ENCODE measurements around the gene TSPAN14.

The TSPAN14 gene

DNA sequence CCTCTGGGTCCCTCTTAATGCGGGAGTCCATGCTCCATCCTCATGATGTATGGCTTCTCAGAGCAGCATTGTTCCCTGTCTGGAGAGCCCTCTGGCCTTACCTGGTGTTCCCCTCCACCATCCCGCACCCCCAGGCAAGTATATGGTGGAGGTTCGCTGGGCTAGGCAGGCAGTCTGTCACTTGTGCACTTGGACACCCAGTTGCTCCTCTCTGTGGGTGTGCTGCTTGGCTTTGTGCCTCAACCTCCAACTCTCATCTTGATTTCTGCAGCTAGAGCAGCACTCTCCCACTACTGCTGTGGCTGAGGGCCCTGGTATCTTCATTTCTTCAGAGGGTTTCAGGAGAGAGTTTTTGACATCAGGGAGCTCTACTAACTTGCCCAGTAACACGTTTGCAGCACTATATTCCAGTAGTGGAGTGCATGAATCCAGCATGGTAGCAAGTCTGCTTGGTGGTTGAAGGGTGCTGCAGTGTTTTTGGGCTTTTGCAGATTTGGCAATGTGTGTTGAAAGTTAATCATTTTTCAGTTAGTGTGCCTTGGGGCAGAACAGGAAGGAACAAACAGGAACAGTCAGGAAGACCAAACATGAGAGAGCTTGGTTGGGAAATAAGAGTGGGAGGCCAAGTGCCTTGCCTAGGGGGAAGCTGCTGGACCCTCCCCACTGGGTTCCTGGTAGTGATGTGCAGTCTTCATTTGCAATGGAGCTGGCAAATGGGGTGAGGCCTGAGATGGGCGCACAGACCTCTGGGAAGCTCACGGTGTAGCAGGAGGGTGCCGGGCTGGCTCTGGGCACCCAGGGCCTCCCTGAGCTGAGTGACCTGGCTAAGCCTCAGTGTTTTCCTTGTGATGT lies 37.4 kb downstream of the TSPAN14 start:
- DNase-seq, result no peak

DNA sequence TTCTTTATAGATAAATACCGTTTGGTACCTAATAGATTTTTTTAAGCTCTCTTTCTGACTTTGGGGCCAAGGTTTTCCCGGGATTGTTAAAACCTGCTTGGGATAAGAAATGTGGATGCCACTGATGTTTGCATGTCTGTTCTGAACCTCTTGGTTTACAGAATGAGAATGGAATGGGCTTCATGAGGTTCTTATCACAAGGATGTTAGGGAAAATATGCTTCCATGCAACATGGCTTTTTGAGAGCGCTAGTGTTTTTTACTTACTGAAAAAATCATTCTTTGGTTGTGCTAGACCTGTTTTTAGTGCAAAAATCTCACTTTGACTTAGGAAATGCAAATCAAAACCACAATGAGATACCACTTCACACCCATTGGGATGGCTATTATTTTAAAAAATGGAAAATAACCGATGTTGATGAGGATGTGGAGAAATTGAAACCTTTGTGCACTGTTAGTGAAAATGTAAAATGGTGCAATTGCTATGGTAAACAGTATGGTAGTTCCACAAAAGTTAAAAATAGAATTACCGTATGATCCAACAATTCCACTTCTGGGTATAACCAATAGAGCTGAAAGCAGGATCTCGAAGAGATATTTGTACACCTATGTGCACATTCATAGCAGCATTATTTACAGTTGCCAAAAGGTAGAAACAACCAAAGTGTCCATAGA lies 38.9 kb downstream of the TSPAN14 start:
- no peak for DNase-seq

DNA sequence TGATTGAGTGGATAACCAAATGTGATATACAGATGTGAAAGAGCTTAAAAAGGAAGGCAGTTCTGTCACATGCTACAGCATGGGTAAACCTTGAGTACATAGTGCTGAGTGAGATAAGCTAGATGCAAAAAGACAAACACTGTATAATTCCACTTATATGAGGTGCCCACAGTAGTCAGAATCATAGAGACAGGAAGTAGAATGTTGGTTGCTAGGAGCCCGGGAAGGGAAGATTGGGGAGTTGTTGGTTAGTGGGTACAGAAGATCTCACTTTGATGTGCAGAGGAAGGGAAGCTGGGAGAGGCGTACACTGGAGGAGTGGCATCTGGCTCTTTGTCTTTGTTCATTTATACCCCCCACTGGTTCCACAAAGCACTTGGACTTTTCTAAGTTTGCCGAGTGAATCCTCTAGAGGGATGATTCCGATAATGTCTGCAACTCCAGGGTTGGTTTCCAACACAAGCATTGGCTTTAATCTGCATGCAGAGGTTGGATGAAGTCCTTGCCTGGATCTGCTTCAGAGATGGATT lies 39.5 kb downstream of the TSPAN14 start:
- peak in 2 of 5 experiments; percentile 39 to 75 for DNase-seq

DNA sequence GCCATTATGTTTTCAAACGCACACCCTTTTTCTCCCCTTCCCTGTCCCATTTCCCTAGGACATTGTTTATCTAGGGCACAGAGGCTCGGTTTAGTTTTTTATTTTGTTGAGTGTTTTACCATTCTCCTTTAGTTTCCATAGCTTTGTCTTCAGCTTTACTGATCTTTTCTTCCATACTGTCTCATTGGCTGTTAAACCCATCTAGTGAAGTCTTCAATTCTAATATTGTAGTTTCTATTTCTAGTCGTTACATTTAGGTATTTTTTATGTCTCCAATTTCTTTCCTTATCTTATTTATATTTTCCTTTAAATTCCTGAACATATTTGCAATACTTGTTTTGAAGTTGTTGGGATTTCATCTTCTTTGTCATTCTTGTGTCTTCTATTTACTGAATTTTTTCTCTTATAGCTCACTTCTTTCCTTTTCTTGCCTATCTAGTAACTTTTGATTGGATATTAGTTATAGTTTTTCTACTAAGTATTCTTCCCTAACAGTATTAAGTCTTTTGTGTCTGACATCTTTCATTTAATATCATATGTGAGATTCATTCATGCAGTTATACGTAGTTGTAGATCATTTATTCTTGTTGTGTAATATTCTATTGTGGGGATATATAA lies 42.6 kb downstream of the TSPAN14 start:
- no peak for DNase-seq

DNA sequence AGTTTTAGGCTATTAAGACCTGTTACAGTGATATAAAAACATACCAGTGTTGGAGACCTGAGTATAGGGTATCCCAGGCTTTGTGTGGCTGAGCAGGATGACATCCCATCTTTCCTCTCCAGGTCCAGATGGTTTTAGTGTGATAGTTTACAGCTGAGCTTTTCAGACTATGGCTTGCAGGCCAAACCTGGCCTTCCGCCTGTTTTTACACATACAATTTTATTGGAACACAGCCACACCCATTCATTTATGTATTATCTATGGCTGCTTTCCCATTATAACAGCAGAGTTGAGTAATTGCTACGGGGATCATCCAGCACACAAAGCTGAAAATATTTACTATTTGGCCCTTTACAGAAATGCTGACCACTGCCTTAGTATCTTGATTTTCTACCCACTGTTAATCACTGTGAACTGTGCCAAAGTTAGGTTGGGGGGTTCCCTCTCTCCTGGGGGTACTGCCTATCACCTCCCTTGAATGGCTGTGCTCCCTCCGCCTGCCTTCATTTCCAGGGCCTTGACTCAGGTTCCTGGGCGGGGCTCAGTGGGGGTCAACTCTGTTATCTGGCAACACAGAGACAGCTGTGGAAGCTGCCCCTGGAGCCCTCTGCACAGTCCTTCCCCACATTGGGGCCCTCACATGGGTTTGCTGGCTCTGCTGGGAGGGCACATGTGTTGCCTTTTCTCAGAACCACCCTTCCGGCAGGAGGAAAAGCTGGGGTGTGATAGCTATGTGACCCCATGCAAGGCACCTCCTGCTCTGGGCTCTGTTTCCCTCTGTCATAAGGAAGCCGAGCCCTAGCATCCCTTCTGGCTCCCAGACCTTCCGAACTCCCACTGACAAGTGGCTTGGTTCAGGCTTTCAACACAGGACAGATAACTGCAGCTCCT lies 43.3 kb downstream of the TSPAN14 start:
- DNase-seq, result peak in 1 of 5 experiments; percentile 31

DNA sequence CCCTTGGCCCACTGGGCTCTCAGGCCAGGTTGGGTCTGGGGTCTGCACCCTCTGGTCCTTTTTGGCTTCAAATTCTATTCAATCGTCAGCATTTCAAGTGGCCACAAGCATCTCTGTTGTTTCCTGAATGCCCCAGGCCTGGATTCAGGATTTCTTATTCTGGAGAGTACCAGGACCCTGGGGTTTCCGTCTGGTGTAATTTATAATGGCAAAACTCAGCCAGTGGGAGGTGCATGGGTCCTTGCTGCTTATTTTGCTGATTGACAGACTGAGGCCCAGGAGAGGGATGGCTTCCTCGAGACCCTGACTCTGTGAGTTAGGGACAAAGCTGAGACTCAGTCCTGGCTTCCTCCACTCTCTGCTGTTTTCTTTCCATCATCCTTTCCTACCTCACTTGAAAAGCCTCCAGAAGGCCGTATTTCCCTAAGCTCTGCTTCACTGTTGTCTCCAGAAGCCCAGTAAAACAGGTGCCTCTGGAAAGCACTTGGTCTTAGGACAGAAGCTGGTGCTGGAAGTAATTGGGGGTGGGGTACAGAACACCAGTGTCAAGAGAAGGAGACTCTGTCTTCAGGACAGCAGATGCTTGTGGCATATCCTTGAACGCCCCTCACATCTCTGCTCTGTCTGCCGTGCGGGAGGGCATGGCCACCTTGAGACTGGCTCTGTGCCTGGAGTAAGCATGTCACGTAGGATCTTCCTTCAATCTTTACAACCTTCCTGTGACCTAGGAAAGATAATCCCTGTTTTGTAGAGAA lies 44.1 kb downstream of the TSPAN14 start:
- no peak for DNase-seq

DNA sequence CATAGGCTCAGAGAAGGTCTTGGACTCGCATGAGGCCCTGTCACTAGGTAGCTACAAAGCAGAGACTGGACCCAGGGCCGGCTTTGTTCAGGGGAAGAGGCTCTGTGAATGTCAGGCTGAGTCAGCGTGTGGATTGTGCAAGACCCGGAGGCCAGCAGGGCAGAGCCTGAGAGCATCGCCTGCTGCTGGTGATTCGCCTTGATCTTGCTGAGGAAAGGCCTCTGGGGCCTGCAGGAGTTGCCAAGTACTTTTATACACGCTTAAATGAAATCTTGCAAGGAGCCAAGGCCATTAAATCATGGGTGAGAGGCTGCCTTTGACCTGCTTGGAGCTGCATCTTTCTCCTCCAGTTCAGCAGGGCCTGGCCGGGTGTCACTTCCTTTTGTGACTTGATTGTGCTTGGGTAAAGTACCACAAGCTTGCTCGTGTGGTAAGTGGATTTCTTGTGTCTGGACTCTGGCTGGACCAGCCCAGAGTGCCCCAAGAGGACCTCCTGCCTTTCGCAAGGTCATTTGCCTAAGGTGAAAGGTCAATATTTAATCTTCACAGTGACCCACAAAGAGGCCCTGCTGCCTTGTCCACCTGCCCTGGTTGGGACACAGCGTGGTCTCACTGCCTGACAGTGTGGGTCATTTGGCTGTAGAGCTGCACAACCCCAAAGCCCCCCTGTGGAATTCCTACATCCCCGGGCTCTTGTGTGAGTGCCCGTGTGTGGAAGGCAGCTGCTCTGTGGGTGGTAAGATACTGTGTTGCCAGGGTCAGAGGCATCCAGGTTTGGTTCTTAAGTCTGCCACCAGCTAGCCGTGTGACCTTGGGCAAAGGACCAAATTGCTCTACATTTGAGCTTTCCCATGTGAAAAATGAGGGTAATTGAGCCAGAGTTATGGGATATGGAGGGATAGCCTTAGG lies 45.0 kb downstream of the TSPAN14 start:
- peak in 2 of 5 experiments; percentile 35 to 67 for DNase-seq

DNA sequence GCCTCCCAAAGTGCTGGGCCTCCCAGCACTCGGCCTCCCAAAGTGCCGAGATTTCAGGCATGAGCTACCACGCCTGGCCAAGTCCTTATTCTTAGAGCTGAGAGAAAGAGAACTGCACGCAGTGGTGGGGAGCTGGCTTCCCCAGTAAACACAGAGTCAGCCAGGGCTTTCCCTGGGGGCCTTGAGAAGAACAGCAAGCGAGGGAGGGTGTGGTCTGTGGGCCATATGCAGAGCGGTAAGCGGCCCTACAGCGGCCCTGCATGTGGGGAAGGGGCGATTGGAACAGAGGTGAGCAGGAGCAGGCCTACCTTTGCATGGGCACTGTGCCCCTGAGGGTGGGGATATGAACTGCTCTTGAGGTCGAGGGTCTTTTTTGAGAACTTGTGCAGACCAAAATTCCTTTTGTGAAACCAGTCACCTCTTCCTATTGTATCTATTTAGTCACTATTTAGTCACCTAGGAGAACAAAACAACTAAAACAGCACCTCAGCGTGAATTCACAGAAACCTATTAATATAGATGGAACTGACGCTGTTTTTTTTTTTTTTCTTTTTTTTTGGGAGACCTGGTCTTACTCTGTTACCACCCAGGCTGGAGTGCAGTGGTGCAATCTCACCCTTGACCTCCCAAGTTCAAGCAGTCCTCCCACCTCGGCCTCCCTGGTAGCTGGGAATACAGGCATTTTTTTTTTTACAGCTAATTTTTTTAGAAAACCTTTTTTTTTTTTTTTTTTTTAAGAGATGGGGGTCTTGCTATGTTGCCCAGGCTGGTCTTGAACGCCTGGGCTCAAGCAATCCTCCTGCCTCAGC lies 46.7 kb downstream of the TSPAN14 start:
- no peak for DNase-seq

DNA sequence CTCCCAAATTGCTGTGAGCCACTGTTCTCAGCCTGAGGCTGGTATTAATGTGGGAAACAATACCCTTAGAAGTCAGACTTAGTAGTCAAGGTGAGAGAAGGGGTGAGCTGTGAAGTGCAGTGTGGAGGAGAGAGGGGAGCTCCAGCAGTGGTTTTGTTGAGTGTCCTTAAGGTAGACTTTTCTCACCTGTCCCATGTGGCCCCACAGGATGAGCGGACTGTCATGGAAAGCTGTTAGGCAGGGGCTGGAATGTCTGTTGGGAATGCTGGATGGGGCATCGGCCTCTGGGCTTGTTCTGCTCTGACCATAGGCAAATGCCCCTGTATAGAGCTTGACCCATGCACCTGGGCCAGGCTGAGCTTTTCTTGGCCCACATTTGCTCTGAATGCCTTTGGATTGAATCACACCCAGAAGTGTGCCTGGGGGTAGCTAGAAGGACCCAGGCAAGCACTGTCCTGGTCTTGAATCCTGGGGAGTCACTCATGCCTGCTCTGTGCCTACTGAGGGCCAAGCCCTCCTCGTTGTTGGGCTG lies 47.3 kb downstream of the TSPAN14 start:
- no peak for DNase-seq

DNA sequence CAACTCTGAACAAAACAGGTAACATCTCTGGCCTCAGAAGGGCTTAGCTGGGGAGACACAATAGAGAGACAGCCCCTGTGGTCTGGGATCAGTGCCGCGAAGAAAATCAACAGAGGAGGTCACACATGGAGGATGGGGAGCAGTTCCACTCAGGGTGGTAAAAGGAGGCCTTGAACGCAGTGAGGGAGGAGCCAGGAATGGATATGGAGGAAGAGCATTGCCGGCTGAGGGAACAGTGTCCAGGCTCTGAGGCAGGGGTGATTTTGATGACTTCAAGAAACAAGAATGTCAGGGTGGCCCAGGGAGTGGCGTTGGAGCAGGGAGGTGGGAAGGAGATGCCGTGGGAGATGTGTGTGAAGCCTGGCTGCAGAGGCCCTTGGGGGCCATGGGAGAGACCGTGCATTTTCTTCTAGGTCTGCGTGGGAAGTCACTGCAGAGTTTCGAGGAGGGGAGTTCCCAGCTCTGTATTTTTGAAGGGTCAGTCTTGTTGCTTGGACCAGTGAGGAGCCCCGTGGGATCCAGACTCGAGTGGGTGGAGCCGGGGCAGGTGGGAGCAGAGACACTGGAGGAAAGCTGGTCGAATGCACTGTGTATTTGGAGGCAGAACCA lies 47.9 kb downstream of the TSPAN14 start:
- DNase-seq, result no peak

DNA sequence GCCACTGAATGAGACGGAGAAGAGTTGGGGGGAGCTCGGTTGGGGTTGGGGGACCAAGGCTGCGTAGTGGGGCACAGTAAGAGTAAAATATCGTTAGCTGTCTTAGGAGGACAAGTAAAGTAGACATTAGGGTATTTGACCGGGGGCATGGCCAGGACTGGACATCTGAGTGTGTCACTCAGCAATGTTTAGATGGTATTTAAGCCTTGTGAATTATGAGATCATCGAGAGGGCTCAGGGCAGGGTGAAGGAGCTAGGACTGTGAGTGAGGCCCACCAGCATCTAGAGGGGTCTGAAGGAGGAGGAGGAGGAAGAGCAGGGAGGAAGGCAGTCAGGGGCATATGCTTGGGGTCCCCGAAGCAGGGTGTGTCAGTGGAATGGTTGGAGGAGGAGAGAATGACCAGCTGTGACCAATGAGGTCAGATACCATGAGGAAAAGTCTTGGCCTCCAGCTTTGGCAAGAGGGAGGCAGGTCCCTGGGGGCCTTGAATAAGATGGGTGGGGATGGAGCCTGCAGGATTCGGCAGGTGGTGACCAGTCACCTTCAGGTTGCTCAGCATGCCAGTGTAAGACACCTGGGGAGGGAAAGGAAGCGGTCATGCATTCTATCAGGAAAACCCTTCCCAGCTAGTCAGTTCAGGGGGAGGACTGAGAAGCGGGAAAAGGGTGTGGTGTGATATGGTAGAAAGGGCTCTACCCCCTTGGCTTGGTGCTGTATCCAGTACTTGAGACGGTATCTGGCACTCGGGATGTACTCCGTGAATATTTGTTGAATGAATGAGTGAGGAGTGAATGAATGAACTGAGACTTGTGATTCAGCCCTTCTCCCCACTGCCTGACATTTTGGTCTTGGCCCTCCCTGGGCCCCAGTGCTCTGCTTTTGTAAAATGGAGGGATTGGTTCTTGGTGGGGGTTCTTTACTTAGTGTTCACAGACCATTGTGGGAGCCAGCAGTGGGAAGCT lies 48.8 kb downstream of the TSPAN14 start:
- DNase-seq, result no peak

DNA sequence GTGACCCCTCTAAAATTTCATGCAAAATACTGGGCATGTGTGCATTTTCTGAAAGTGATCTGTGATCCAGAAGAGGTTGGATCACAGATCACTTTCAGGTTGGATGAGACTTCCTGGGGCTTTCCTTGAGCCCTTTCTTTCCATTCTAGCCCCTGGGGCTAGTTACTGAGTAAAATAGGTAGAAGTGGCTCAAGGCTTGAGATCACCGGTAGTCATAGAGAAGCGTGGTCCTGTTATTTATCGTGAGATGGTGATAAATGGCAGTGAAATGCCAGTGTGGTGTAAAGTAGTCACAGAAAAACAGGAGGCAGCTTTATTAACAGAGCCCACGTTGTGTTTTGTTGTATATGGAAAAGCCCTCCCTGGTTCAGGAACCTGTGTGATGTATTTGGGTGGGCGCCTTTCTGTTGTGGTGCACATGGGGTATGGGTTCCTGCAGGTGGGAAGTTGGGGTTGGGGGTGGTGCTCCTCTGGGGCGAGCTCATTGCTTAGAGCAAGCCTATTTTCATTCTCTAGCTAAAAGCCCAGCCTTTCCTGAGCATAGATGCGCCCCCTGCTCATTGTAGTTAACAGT lies 49.6 kb downstream of the TSPAN14 start:
- no peak for DNase-seq

DNA sequence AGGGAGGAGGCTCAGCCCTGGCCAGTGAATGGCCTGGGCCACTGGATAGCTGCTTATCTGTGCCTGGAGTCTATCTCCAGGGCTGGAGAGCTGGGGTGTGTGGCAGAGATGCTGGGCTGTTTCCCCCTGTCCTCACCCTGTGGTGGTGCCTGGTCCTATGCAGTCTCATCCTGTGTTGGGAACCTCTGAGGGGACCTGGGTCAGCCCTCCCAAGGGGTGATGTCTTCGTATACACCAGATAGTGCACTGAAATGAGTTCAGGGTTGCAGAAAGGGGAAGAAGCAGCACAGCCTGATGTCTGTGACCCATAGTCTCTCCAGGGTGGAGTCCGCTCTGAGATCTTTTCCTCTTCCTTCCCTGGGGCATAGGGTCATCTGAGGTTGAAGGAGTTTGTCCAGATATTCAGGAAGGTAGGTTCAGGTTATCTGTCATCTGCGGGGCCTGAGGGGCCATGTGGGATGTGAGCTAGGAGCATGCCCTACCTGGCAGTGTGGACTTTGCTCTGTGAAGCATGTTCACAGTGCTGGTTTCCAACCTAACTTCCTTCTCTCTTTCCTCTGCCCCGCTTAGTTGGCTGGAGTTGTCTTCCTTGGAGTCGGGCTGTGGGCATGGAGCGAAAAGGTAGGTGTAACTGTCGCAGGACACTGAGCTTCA lies 50.2 kb downstream of the TSPAN14 start:
- no peak for DNase-seq

DNA sequence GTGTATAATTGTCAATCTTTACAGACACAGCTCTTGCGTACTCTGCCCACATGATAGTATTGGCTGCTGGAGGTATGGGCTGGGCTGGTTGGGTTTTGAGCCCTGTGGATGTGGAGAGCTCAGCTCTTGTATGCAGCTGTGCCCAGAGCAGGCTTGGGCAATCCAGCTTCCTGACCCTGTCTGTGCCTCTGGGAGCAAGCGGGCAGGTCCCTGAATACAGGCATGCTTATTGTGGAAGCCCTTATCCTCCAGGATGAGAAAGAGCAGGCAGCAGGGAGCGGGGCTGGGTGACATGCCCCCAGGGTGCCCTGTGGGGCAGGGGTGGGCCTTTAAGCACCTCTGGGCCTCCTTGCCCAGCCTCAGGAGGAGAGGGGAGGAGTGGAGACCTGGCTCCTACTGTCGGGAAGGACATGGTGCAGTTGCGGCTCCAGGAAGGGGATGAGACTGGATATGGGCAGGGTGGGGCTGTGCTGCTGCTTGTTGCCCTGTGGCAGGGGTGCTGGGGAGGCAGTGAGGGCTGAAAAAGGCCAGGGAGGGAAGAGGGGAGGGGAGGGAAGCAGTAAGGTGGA lies 50.9 kb downstream of the TSPAN14 start:
- no peak for DNase-seq

DNA sequence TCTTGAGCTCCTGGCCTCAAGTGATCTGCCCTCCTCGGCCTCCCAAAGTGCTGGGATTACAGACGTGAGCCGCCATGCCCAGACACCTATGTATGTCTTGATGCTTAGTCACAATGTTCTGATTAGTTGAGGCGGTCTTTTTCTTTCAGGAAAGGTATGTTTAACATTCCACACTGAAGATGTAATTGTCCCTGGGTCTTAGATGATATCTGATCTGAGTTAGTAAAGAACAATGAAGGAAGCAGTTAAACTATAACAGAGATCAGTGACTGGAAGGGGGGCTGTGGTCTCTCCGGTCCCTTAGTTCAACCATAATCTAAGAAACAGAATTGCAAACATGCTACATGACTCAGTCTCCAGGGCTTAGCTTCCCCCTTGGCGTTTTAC lies 52.1 kb downstream of the TSPAN14 start:
- no peak for DNase-seq

DNA sequence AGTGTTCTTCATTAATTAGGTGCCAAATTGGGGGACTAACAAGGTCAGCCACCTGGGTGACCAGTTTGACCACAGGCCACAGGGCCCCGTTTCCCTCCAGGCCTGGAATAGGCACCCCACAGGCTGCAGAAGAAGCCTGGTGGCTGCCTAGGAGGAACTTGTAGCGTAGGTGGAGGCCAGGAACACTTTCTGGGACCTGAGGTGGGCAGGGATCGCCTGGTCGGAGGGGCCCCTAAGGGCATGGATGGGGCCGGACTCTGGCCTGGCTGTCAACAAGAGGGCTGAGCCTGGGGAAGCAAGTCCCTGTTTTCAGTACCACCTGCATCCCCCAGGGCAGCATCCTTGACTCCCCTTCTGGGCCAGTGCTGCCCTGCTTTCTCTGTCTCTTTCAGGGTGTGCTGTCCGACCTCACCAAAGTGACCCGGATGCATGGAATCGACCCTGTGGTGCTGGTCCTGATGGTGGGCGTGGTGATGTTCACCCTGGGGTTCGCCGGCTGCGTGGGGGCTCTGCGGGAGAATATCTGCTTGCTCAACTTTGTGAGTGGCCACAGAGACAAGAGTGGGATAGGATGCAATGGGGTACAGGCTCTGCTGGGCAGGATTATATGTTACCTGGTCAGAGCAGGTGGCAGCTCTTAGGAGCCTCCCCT lies 52.9 kb downstream of the TSPAN14 start:
- no peak for DNase-seq
